ENCODE results near the gene CAND2. TPM values are rescaled to one million over a fixed set of nuclear protein-coding genes. Genes with fewer than 3 reads are reported as not detected.
A peak's percentile ranks its signal among the peaks of the same experiment; 100 is the strongest.

Gene CAND2
- total and polyA plus RNA-seq, 9 of the 15 experiments (the other 6 are each of a cell fraction or from before 2014, with no cell fraction given), result 0.91 to 14.9 (median 4.3) TPM

- TF ChIP-seq GTF3C2 (IDR thresholded peaks at IDR 0.05; ENCODE audit: borderline replicate concordance, extremely low read depth, insufficient read length) (peak; percentile 94), HSF4 (CRISPR knock-in tag; IDR thresholded peaks at IDR 0.05; ENCODE audit: borderline replicate concordance) (no peak), FOXP1 (CRISPR knock-in tag; IDR thresholded peaks at IDR 0.05) (peak; percentile 78; the same call in 1 of the 2 replicates), HDAC3 (IDR thresholded peaks at IDR 0.05; ENCODE audit: borderline replicate concordance, partially characterized antibody) (no peak), KLF1 (tag; IDR thresholded peaks at IDR 0.05) (no peak; the same call in 1 of the 2 replicates), PHF21A (IDR thresholded peaks at IDR 0.05; ENCODE audit: borderline replicate concordance, low read depth) (no peak), MTA2 (IDR thresholded peaks at IDR 0.05; ENCODE audit: low read depth) (no peak), CHCHD3 (CRISPR knock-in tag; IDR thresholded peaks at IDR 0.05) (no peak), U2AF1 (optimal IDR thresholded peaks at IDR 0.05; ENCODE audit: low read depth, low read length) (peak; percentile 46), CREBBP (IDR thresholded peaks at IDR 0.05; ENCODE audit: low read depth, low read length) (no peak), ZNF134 (CRISPR knock-in tag; conservative IDR thresholded peaks at IDR 0.05) (no peak), NFYB (IDR thresholded peaks at IDR 0.05; ENCODE audit: extremely low read depth, insufficient read length) (no peak), ZNF589 (CRISPR knock-in tag; IDR thresholded peaks at IDR 0.05; ENCODE audit: low read depth) (no peak), DACH1 (IDR thresholded peaks at IDR 0.05; ENCODE audit: partially characterized antibody) (no peak), HNRNPUL1 (IDR thresholded peaks at IDR 0.05; ENCODE audit: low read length) (no peak), RBM15 (IDR thresholded peaks at IDR 0.05; ENCODE audit: insufficient read depth, low read length) (no peak), JUND (IDR thresholded peaks at IDR 0.05; ENCODE audit: borderline replicate concordance, low read depth, low read length) (no peak), JUND (tag; IDR thresholded peaks at IDR 0.05; ENCODE audit: borderline replicate concordance, low read depth, low read length) (0 out of 3 replicates have a peak, but pooled peaks have one; percentile 26), SNRNP70 (optimal IDR thresholded peaks at IDR 0.05; ENCODE audit: low read depth, low read length) (no peak), IFI16 (CRISPR knock-in tag; IDR thresholded peaks at IDR 0.05) (no peak), C11orf30 (IDR thresholded peaks at IDR 0.05; ENCODE audit: low read depth) (no peak), PPARD (CRISPR knock-in tag; IDR thresholded peaks at IDR 0.05) (no peak), ZC3H4 (CRISPR knock-in tag; IDR thresholded peaks at IDR 0.05; ENCODE audit: borderline replicate concordance) (no peak), STAT5A (IDR thresholded peaks at IDR 0.05; ENCODE audit: borderline replicate concordance, low read length) (no peak), PHB2 (IDR thresholded peaks at IDR 0.05; ENCODE audit: low read depth) (no peak), RFX5 (IDR thresholded peaks at IDR 0.05; ENCODE audit: low read depth, low read length) (no peak)
- TF ChIP-seq, protein P1, sequence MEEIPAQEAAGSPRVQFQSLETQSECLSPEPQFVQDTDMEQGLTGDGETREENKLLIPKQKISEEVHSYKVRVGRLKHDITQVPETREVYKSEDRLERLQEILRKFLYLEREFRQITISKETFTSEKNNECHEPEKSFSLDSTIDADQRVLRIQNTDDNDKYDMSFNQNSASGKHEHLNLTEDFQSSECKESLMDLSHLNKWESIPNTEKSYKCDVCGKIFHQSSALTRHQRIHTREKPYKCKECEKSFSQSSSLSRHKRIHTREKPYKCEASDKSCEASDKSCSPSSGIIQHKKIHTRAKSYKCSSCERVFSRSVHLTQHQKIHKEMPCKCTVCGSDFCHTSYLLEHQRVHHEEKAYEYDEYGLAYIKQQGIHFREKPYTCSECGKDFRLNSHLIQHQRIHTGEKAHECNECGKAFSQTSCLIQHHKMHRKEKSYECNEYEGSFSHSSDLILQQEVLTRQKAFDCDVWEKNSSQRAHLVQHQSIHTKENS (CRISPR knock-in tag; IDR thresholded peaks at IDR 0.05), result no peak
Observed at GRCh38 chr3:12796171-12797123, at the start of gene CAND2 (continued).

Data from K562 (cell line).